ENCODE measurements around the gene ANKRD22.

Gene ANKRD22

GRCh38 chr10:88828310-88828709, 23.3 kb downstream of the ANKRD22 start:
- no peak for TF ChIP-seq POLR2AphosphoS5 (IDR thresholded peaks at IDR 0.05; ENCODE audit: low read depth, low read length)
- TF ChIP-seq SIN3A (IDR thresholded peaks at IDR 0.05; ENCODE audit: borderline replicate concordance, insufficient read depth, low read length) = no peak
- TF ChIP-seq REST (IDR thresholded peaks at IDR 0.05; ENCODE audit: insufficient read depth in 1 of 2, low read depth in 2 of 2, low read length in 2 of 2) = no peak
- TF ChIP-seq TAF1 (IDR thresholded peaks at IDR 0.05; ENCODE audit: borderline replicate concordance, insufficient read depth, low read length) = no peak
- no peak for TF ChIP-seq FOXP2 (optimal IDR thresholded peaks at IDR 0.05; ENCODE audit: borderline replicate concordance, extremely low read depth, extremely low read length, insufficient read depth)

- no peak for TF ChIP-seq FOXP2 (optimal IDR thresholded peaks at IDR 0.05; ENCODE audit: borderline replicate concordance, extremely low read depth, extremely low read length, insufficient read depth)
- TF ChIP-seq SIN3A (IDR thresholded peaks at IDR 0.05; ENCODE audit: borderline replicate concordance, insufficient read depth, low read length) = no peak
- TF ChIP-seq POLR2AphosphoS5 (IDR thresholded peaks at IDR 0.05; ENCODE audit: low read depth, low read length) = no peak
- TF ChIP-seq TAF1 (IDR thresholded peaks at IDR 0.05; ENCODE audit: borderline replicate concordance, insufficient read depth, low read length) = no peak
- no peak for TF ChIP-seq REST (IDR thresholded peaks at IDR 0.05; ENCODE audit: insufficient read depth in 1 of 2, low read depth in 2 of 2, low read length in 2 of 2)
Observed at GRCh38 chr10:88827671-88828070, 24.0 kb downstream of the ANKRD22 start.

- no peak for TF ChIP-seq TAF1 (IDR thresholded peaks at IDR 0.05; ENCODE audit: borderline replicate concordance, insufficient read depth, low read length)
- TF ChIP-seq POLR2AphosphoS5 (IDR thresholded peaks at IDR 0.05; ENCODE audit: low read depth, low read length) = no peak
- no peak for TF ChIP-seq SIN3A (IDR thresholded peaks at IDR 0.05; ENCODE audit: borderline replicate concordance, insufficient read depth, low read length)
- no peak for TF ChIP-seq REST (IDR thresholded peaks at IDR 0.05; ENCODE audit: insufficient read depth in 1 of 2, low read depth in 2 of 2, low read length in 2 of 2)
- TF ChIP-seq FOXP2 (optimal IDR thresholded peaks at IDR 0.05; ENCODE audit: borderline replicate concordance, extremely low read depth, extremely low read length, insufficient read depth) = no peak
Observed at GRCh38 chr10:88826388-88826787, 25.3 kb downstream of the ANKRD22 start.

GRCh38 chr10:88820748-88821401, 30.8 kb downstream of the ANKRD22 start:
- TF ChIP-seq REST (IDR thresholded peaks at IDR 0.05; ENCODE audit: insufficient read depth in 1 of 2, low read depth in 2 of 2, low read length in 2 of 2) (no peak), SIN3A (IDR thresholded peaks at IDR 0.05; ENCODE audit: borderline replicate concordance, insufficient read depth, low read length) (no peak), FOXP2 (optimal IDR thresholded peaks at IDR 0.05; ENCODE audit: borderline replicate concordance, extremely low read depth, extremely low read length, insufficient read depth) (no peak)

- TF ChIP-seq TAF1 (IDR thresholded peaks at IDR 0.05; ENCODE audit: borderline replicate concordance, insufficient read depth, low read length) = no peak
- no peak for TF ChIP-seq REST (IDR thresholded peaks at IDR 0.05; ENCODE audit: insufficient read depth in 1 of 2, low read depth in 2 of 2, low read length in 2 of 2)
- TF ChIP-seq FOXP2 (optimal IDR thresholded peaks at IDR 0.05; ENCODE audit: borderline replicate concordance, extremely low read depth, extremely low read length, insufficient read depth) = no peak
- no peak for TF ChIP-seq POLR2AphosphoS5 (IDR thresholded peaks at IDR 0.05; ENCODE audit: low read depth, low read length)
- no peak for TF ChIP-seq SIN3A (IDR thresholded peaks at IDR 0.05; ENCODE audit: borderline replicate concordance, insufficient read depth, low read length)
Observed at GRCh38 chr10:88819290-88819689, 32.4 kb downstream of the ANKRD22 start.

All from PFSK-1 (cell line).